H1 (cell line): ENCODE results near the gene APELA. TPM values are rescaled to one million over a fixed set of nuclear protein-coding genes. Genes with fewer than 3 reads are reported as not detected.

ENCODE experiments used
- GABPA ChIP-seq: IDR thresholded peaks from 2 replicates; pipeline ENCODE4 v1.6.1; 2011; ENCODE audit warnings: mild to moderate bottlenecking, low read length, moderate library complexity, borderline replicate concordance; ENCODE audit not compliant: insufficient read depth
- KDM1A ChIP-seq: fragments of 200-600, 300-600 bp; sonication (generic); IDR thresholded peaks from 2 replicates; pipeline ENCODE4 v1.7.1; 2016; ENCODE audit warnings: mild to moderate bottlenecking, low read length, borderline replicate concordance
- NRF1 ChIP-seq: IDR thresholded peaks from 2 replicates; pipeline ENCODE4 v1.6.1; 2011; ENCODE audit warnings: mild to moderate bottlenecking, low read depth, low read length, improper control_type of control experiment
- PHF8 ChIP-seq: fragments of 200-600 bp; sonication (generic); conservative IDR thresholded peaks from 2 replicates; pipeline ENCODE4 v1.7.1; 2012; ENCODE audit warnings: low read depth, mild to moderate bottlenecking, inconsistent platforms, low read length, moderate library complexity
- POLR2A ChIP-seq, 2 experiments: IDR thresholded peaks; 1 replicate in 1 of 2; 2 replicates in 1 of 2; pipeline ENCODE4 v1.6.1; 2011; ENCODE audit warnings: low read depth in 2 of 2, low read length in 2 of 2, mild to moderate bottlenecking in 2 of 2; ENCODE audit errors: control extremely low read depth in 1 of 2
- POU5F1 ChIP-seq: IDR thresholded peaks from 2 replicates; pipeline ENCODE4 v1.6.1; 2011; ENCODE audit warnings: low read depth, mild to moderate bottlenecking, low read length, moderate library complexity
- SIN3A ChIP-seq, 2 experiments: IDR thresholded peaks in 1 of 2; conservative IDR thresholded peaks in 1 of 2; 2 replicates each; pipeline ENCODE4 v1.6.1; 2011 to 2012; ENCODE audit warnings: low read length in 2 of 2, improper control_type of control experiment in 1 of 2, low read depth in 1 of 2, mild to moderate bottlenecking in 1 of 2
- SP1 ChIP-seq: IDR thresholded peaks from 2 replicates; pipeline ENCODE4 v1.6.1; 2011; ENCODE audit warnings: low read depth, low read length
- SP4 ChIP-seq: IDR thresholded peaks from 2 replicates; pipeline ENCODE4 v1.6.1; 2012; ENCODE audit warnings: low read length, inconsistent platforms
- TAF1 ChIP-seq: IDR thresholded peaks from 2 replicates; pipeline ENCODE4 v1.6.1; 2011; ENCODE audit warnings: mild to moderate bottlenecking, low read depth, low read length
- TCF12 ChIP-seq: IDR thresholded peaks from 2 replicates; pipeline ENCODE4 v1.6.1; 2011; ENCODE audit warnings: low read depth, mild to moderate bottlenecking, low read length
- polyA plus RNA-seq, 7 experiments: library from polyadenylated mRNA; depleted of rRNA in 3 of 7; stranded (reverse) in 5 of 7; unstranded in 2 of 7; fragments of >200 nt in 5 of 7; fragments of 200-250 nt in 2 of 7; gene quantifications; 1 replicate in 5 of 7; 2 replicates in 1 of 7; 4 replicates in 1 of 7; pipeline versions ENCODE4 v1.2.1 to v1.2.3, GENCODE V29; 2011 to 2013; ENCODE audit warnings: missing spikeins in 2 of 7, mixed read lengths in 2 of 7
- total RNA-seq: library from RNA; stranded (reverse); fragmentation: NEBNext Ultra II Directional; extraction: Animal tissue kit (Norgen Biotek cat#: 25700); gene quantifications from 2 replicates; pipeline ENCODE4 v1.2.1, GENCODE V29; 2021
- TF ChIP-seq, protein P1 (sequence below): fragments of 300-600 bp; sonication (generic); IDR thresholded peaks from 2 replicates; pipeline ENCODE4 v1.7.1; 2012; ENCODE audit warnings: low read length, moderate library complexity, mild to moderate bottlenecking, inconsistent platforms; ENCODE audit not compliant: insufficient replicate concordance

The APELA gene
- total and polyA plus RNA-seq, 2 of the 8 experiments (the other 6 are each of a cell fraction or from before 2014, with no cell fraction given) = 60.2 to 81.8 TPM

GRCh38 chr4:164876700-164877324 lies at the start of gene APELA (continued):
- TF ChIP-seq, protein P1, sequence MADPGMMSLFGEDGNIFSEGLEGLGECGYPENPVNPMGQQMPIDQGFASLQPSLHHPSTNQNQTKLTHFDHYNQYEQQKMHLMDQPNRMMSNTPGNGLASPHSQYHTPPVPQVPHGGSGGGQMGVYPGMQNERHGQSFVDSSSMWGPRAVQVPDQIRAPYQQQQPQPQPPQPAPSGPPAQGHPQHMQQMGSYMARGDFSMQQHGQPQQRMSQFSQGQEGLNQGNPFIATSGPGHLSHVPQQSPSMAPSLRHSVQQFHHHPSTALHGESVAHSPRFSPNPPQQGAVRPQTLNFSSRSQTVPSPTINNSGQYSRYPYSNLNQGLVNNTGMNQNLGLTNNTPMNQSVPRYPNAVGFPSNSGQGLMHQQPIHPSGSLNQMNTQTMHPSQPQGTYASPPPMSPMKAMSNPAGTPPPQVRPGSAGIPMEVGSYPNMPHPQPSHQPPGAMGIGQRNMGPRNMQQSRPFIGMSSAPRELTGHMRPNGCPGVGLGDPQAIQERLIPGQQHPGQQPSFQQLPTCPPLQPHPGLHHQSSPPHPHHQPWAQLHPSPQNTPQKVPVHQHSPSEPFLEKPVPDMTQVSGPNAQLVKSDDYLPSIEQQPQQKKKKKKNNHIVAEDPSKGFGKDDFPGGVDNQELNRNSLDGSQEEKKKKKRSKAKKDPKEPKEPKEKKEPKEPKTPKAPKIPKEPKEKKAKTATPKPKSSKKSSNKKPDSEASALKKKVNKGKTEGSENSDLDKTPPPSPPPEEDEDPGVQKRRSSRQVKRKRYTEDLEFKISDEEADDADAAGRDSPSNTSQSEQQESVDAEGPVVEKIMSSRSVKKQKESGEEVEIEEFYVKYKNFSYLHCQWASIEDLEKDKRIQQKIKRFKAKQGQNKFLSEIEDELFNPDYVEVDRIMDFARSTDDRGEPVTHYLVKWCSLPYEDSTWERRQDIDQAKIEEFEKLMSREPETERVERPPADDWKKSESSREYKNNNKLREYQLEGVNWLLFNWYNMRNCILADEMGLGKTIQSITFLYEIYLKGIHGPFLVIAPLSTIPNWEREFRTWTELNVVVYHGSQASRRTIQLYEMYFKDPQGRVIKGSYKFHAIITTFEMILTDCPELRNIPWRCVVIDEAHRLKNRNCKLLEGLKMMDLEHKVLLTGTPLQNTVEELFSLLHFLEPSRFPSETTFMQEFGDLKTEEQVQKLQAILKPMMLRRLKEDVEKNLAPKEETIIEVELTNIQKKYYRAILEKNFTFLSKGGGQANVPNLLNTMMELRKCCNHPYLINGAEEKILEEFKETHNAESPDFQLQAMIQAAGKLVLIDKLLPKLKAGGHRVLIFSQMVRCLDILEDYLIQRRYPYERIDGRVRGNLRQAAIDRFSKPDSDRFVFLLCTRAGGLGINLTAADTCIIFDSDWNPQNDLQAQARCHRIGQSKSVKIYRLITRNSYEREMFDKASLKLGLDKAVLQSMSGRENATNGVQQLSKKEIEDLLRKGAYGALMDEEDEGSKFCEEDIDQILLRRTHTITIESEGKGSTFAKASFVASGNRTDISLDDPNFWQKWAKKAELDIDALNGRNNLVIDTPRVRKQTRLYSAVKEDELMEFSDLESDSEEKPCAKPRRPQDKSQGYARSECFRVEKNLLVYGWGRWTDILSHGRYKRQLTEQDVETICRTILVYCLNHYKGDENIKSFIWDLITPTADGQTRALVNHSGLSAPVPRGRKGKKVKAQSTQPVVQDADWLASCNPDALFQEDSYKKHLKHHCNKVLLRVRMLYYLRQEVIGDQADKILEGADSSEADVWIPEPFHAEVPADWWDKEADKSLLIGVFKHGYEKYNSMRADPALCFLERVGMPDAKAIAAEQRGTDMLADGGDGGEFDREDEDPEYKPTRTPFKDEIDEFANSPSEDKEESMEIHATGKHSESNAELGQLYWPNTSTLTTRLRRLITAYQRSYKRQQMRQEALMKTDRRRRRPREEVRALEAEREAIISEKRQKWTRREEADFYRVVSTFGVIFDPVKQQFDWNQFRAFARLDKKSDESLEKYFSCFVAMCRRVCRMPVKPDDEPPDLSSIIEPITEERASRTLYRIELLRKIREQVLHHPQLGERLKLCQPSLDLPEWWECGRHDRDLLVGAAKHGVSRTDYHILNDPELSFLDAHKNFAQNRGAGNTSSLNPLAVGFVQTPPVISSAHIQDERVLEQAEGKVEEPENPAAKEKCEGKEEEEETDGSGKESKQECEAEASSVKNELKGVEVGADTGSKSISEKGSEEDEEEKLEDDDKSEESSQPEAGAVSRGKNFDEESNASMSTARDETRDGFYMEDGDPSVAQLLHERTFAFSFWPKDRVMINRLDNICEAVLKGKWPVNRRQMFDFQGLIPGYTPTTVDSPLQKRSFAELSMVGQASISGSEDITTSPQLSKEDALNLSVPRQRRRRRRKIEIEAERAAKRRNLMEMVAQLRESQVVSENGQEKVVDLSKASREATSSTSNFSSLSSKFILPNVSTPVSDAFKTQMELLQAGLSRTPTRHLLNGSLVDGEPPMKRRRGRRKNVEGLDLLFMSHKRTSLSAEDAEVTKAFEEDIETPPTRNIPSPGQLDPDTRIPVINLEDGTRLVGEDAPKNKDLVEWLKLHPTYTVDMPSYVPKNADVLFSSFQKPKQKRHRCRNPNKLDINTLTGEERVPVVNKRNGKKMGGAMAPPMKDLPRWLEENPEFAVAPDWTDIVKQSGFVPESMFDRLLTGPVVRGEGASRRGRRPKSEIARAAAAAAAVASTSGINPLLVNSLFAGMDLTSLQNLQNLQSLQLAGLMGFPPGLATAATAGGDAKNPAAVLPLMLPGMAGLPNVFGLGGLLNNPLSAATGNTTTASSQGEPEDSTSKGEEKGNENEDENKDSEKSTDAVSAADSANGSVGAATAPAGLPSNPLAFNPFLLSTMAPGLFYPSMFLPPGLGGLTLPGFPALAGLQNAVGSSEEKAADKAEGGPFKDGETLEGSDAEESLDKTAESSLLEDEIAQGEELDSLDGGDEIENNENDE = no peak
- TF ChIP-seq PHF8 (no peak), POU5F1 (no peak), SP4 (no peak), POLR2A (IDR thresholded peaks at IDR 0.05; ENCODE audit: control extremely low read depth in 1 of 2, low read depth in 2 of 2, low read length in 2 of 2) (peak in 1 of 2 experiments; percentile 35; a peak in 1 of 3 replicates), TCF12 (no peak), SIN3A (conservative IDR thresholded peaks at IDR 0.05 in 1 of 2, IDR thresholded peaks at IDR 0.05 in 1 of 2; ENCODE audit: low read depth in 1 of 2, low read length in 2 of 2) (peak; percentile 53 to 68; a peak in 2 of 4 replicates), SP1 (no peak), KDM1A (no peak), GABPA (no peak), TAF1 (peak; percentile 54; the same call in 1 of the 2 replicates), NRF1 (no peak)
